GM18526 (cell line): Measurements from ENCODE around the gene EDARADD.

Experiments
- POLR2A ChIP-seq: IDR thresholded peaks from 3 replicates; pipeline ENCODE4 v1.6.1; 2011; ENCODE audit not compliant: insufficient read length; ENCODE audit errors: extremely low read depth

The EDARADD gene

DNA sequence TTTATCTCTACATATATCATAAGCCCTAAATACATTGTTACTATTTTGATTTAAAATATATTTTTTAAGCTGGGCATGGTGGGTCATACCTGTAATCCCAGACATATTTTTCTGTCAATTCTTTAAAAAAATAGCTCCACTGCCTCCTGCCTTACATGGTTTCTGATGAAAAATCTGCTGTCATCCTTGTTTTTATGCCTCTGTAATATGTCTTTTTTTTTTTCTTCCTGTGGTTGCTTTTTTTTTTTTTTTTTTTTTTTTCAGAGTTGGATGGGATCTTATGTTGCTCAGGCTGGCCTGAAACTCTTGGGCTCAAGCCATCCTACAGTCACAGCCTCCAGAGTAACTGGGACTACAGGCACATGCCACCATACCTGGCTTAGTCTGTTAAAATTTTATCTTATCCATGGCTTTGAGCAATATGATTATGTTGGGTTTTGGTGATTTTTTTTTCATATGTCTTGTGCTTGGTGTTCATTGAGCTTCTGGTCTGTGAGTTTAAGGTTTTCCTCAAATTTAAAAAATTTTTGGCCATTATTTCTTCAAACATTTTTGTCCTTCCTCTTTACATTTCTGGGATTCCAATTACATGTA is 12.4 kb upstream of the EDARADD start:
- TF ChIP-seq POLR2A: no peak

- no peak for TF ChIP-seq POLR2A
Observed at GRCh38 chr1:236388332-236388731, 5.8 kb upstream of the EDARADD start.

GRCh38 chr1:236389253-236389652 is 4.8 kb upstream of the EDARADD start:
- TF ChIP-seq POLR2A: no peak

DNA sequence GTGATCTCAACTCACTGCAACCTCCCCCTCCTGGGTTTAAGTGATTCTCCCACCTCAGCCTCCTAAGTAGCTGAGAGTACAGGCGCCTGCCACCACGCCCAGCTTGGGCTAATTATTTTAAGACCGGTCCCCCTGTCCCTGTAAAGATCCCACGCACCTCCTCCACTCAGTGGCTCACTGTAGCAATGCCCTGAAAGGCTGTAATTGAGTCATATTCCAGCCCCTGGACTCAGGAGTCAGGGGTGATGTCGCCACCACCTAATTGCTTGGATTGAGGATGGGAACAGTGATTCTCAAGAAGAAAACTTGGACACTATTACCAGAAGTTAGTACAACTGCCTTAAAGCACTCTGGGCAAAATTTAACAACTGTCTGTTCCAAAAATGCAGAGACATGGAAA is 3.1 kb upstream of the EDARADD start:
- no peak for TF ChIP-seq POLR2A

GRCh38 chr1:236392182-236392581 is 1.9 kb upstream of the EDARADD start:
- TF ChIP-seq POLR2A: no peak

DNA sequence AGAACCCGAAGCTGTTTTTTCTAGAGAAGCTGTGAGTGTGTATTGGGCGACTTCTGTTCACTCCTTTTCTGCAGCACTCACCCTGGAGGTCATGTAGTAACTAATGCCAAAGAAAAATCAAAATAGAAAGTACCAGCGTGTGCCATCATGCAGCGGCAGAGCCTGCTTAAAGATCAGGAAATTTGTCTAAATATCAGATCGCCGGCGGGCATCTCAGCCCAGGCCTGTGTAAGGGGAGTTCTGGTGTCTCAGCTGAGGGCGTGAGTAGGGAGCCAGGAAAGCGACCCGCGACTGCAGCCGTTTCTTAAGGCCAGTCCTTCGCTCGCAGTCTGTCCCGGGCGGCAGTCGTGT is 768 bp downstream of the EDARADD start:
- TF ChIP-seq POLR2A: no peak

GRCh38 chr1:236395230-236395946 is 1.3 kb downstream of the EDARADD start:
- TF ChIP-seq POLR2A: no peak

DNA sequence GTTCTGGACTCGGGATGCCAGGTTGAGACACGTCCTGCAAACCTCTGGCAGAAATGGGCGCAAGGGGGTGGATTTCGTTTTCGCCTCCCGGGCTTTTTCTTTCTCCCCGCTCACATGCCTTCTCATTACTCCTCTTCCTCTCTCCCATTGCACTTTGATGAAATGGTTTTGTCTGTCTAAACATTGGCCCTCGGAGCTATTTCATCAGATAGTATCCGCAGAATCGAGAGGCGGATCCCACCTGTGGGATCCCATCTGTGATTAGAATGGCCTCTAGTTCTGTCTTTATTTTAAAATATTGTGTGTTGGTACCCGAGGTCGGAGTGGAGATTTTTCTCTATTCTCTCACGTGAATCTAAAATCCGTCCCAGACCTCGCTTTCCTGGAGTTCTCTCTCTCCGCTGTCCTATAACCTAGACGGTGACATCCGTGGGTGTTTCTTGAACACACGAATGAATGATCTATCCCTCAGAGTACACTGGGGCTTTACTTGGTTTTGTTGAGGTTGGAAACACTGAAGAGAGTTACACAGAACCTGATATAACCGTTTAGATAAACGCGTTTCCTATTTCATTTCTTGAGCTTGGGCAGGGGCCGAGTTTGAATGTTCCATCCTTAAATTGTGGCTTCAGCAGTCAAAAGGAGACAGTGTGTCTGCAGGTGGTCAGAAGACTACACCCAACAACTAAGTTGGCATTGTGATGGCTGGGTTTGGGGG is 2.0 kb downstream of the EDARADD start:
- no peak for TF ChIP-seq POLR2A

GRCh38 chr1:236396665-236397043 is 2.6 kb downstream of the EDARADD start:
- TF ChIP-seq POLR2A: no peak

GRCh38 chr1:236397173-236397759 is 3.2 kb downstream of the EDARADD start:
- TF ChIP-seq POLR2A: no peak

DNA sequence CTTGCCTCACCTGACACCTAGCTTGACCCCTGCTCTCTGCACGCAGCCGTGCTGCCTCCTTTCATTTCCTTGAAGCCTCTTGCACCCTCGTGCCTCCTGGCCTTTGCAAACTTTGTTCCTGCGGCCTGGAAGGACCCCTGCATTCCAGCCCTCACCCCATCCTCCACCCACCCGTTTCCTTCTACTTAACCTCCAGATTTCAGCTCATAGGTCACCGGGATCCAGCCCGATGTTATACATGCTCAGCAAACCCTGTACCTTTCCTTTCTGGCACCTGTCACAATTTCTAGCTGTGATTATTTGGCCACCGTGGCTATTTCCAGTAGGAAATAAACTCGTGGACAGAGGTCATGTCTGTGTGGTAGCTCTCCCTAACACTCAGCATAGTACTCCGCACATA is 4.5 kb downstream of the EDARADD start:
- no peak for TF ChIP-seq POLR2A

GRCh38 chr1:236400061-236400603 is 6.0 kb downstream of the EDARADD start:
- TF ChIP-seq POLR2A: no peak

DNA sequence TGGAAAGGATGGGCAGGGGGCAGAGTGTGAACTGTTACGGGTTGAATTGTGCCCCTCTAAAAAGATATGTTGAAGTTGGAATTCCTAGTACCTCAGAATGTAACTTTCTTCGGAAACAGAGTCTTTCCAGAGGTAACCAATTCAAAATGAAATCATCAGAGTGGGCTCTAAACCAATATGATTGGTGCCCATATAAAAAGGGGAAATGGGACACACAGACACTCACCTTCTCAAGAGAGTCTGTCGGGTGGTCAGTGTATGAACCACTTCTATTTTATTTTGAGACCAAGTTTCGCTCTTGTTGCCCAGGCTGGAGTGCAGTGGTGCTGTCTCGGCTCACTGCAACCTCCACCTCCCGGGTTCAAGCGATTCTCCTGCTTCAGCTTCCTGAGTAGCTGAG is 7.6 kb downstream of the EDARADD start:
- no peak for TF ChIP-seq POLR2A

DNA sequence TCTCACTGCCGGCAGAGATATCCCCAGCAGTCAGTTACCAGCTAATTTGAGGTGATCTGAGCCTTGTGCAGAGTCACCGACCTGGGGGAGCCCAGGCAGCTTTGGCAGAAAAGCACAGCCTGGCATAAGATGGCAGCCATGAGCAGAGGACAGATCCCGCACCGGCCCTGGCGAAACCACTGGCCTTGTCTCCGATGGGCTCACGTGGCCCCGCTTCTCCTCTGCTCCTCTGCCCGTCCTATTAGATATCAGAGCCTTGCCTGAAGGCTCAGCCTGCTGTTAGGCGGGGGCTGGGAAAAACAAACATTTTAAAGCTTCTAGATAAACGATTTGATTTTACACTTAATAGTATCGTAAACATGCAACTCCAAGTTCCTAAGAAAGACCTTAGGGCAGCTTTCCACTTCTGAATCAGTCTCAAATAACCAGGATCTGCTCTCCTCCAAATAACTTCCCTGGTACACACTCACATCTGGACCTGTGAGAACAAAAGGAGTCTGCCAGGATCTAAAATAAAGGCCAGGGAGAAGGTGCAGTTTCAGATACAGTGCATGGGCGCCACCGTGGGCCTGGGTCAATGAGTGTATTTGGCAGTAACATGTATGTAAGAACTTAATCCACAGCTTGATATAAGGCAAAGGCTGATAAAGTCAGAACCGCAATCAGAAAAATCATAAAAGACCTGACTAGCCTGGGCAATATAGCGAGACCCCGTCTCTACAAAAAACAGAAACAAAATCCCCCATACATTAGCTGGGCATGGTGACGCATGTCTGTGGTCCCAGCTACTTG is 10.0 kb downstream of the EDARADD start:
- no peak for TF ChIP-seq POLR2A

DNA sequence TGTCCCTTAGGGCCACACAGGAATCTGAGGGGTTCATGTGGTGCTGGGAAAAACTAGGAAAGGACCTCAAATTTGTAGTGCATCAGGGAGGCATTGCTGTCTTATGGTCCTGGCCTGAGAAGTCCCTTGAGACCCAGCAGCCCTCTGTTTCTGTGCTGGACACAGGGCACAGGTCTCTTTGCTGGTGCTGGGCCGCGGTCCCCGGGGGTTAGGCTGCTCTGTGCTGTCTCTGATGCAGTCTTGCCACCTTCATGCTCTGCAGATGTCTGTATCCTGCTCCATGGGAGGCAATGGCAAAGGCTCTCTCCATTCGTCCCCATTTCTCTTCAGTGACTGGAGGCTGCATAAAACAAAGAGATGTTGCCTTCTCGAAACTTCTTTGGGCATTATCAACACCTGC is 13.0 kb downstream of the EDARADD start:
- no peak for TF ChIP-seq POLR2A

- TF ChIP-seq POLR2A: no peak
Observed at GRCh38 chr1:236413688-236414087, 19.6 kb downstream of the EDARADD start.

GRCh38 chr1:236416165-236416564 is 22.1 kb downstream of the EDARADD start:
- no peak for TF ChIP-seq POLR2A
